WTC11 (cell line): Measurements from ENCODE around the gene C1QTNF9B. TPM values are rescaled to one million over a fixed set of nuclear protein-coding genes. Genes with fewer than 3 reads are reported as not detected.

Source experiments
- ATAC-seq: fragments of 200-7000 bp; cut with Tn5 transposase; 2 replicates; pipeline ENCODE4 v1.10.0; 2021; ENCODE audit warnings: mild to moderate bottlenecking, moderate library complexity
- CTCF ChIA-PET: fragments of 300-600 bp; sonication (Branson Sonifier 250); formaldehyde crosslinking; loops from one replicate; lab custom pipeline; 2021; ENCODE audit warnings: antibody characterized with exemption; lab: Charles Lee
- POLR2A ChIA-PET: fragments of 350-600 bp; sonication (Branson Sonifier 250); formaldehyde crosslinking; loops from one replicate; lab custom pipeline; 2021; ENCODE audit warnings: antibody characterized with exemption; lab: Charles Lee
- DNase-seq: peaks from one replicate; pipeline ENCODE4 v3.0.0; 2021; ENCODE audit warnings: low spot score
- H3K27ac Mint-ChIP-seq: 2 replicates; pipeline ENCODE4 v1.8.0; 2021; ENCODE audit warnings: mixed read lengths
- H3K27me3 Mint-ChIP-seq: 2 replicates; pipeline ENCODE4 v1.8.0; 2021; ENCODE audit warnings: low read depth, mild to moderate bottlenecking, moderate library complexity, mixed read lengths
- H3K36me3 Mint-ChIP-seq: 2 replicates; pipeline ENCODE4 v1.8.0; 2021; ENCODE audit warnings: mixed read lengths
- H3K4me1 Mint-ChIP-seq: 2 replicates; pipeline ENCODE4 v1.8.0; 2022; ENCODE audit warnings: mixed read lengths
- H3K4me3 Mint-ChIP-seq: 2 replicates; pipeline ENCODE4 v1.8.0; 2021; ENCODE audit warnings: mild to moderate bottlenecking, moderate library complexity, mixed read lengths
- H3K9me3 Mint-ChIP-seq: 2 replicates; pipeline ENCODE4 v1.8.0; 2021; ENCODE audit warnings: mixed read lengths
- ATF6 ChIP-seq: sonication (generic); formaldehyde crosslinking; IDR thresholded peaks from 2 replicates; pipeline ENCODE4 v1.8.1; 2023; ENCODE audit warnings: mild to moderate bottlenecking, missing genetic modification reagents
- E2F5 ChIP-seq: sonication (generic); formaldehyde crosslinking; IDR thresholded peaks from 2 replicates; pipeline ENCODE4 v1.8.1; 2022; ENCODE audit warnings: mild to moderate bottlenecking, moderate library complexity, missing genetic modification reagents
- GRHL2 ChIP-seq: fragments of 250-450 bp; sonication (Bioruptor Pico); IDR thresholded peaks from 2 replicates; pipeline ENCODE4 v1.8.0; 2022; ENCODE audit warnings: mild to moderate bottlenecking, moderate library complexity; ENCODE audit not compliant: insufficient replicate concordance, severe bottlenecking
- HMGXB4 ChIP-seq: sonication (generic); formaldehyde crosslinking; IDR thresholded peaks from 2 replicates; pipeline ENCODE4 v1.8.1; 2023; ENCODE audit warnings: mild to moderate bottlenecking, moderate library complexity, missing genetic modification reagents
- IRF1 ChIP-seq: sonication (generic); formaldehyde crosslinking; IDR thresholded peaks from 2 replicates; pipeline ENCODE4 v1.8.0; 2023; ENCODE audit warnings: missing genetic modification reagents
- MXD4 ChIP-seq: fragments of 250-450 bp; sonication (Bioruptor Pico); IDR thresholded peaks from 2 replicates; pipeline ENCODE4 v1.8.0; 2021; ENCODE audit warnings: mild to moderate bottlenecking, moderate library complexity, borderline replicate concordance
- NFE2L1 ChIP-seq: sonication (generic); formaldehyde crosslinking; IDR thresholded peaks from 2 replicates; pipeline ENCODE4 v1.8.1; 2023; ENCODE audit warnings: missing genetic modification reagents
- PREB ChIP-seq: sonication (generic); formaldehyde crosslinking; IDR thresholded peaks from 2 replicates; pipeline ENCODE4 v1.8.1; 2022; ENCODE audit warnings: mild to moderate bottlenecking, missing genetic modification reagents, moderate library complexity, borderline replicate concordance
- RORB ChIP-seq: fragments of 250-450 bp; sonication (Bioruptor Pico); IDR thresholded peaks from 2 replicates; pipeline ENCODE4 v1.9.0; 2021; ENCODE audit warnings: mild to moderate bottlenecking
- SP1 ChIP-seq: sonication (generic); formaldehyde crosslinking; conservative IDR thresholded peaks from 2 replicates; pipeline ENCODE4 v1.8.1; 2022; ENCODE audit warnings: missing genetic modification reagents
- ZNF532 ChIP-seq: fragments of 250-450 bp; sonication (Bioruptor Pico); IDR thresholded peaks from 2 replicates; pipeline ENCODE4 v1.9.0; 2021; ENCODE audit warnings: mild to moderate bottlenecking, borderline replicate concordance
- ZNF671 ChIP-seq: fragments of 250-450 bp; sonication (Bioruptor Pico); IDR thresholded peaks from 2 replicates; pipeline ENCODE4 v1.8.0; 2021; ENCODE audit warnings: mild to moderate bottlenecking
- ZSCAN18 ChIP-seq: fragments of 250-450 bp; sonication (Bioruptor Pico); IDR thresholded peaks from 2 replicates; pipeline ENCODE4 v2.1.2; 2022; ENCODE audit warnings: mild to moderate bottlenecking, moderate library complexity
- total RNA-seq: library from RNA; stranded (reverse); gene quantifications from 3 replicates; pipeline ENCODE4 v1.2.3, GENCODE V29; 2021

The C1QTNF9B gene
- total RNA-seq, 1 experiment from 2014 or later, result 0.20 TPM

- DNase-seq (no peak), ATAC-seq (no peak)
- no peaks in the 10 kb centered on the region for H3K36me3 Mint-ChIP-seq
- no peaks in the 10 kb centered on the region for H3K9me3 Mint-ChIP-seq
- CTCF ChIA-PET, result no interaction called here
- H3K4me1 Mint-ChIP-seq, result peaks cover 5% of the 10 kb centered on the region
- no peak for TF ChIP-seq PREB (CRISPR knock-in tag)
- TF ChIP-seq ZNF532, result no peak
- TF ChIP-seq GRHL2 (CRISPR knock-in tag), result no peak
- no peak for TF ChIP-seq HMGXB4 (CRISPR knock-in tag)
- TF ChIP-seq ZNF671 (CRISPR knock-in tag), result no peak
- TF ChIP-seq ZSCAN18 (CRISPR knock-in tag), result no peak
- TF ChIP-seq MXD4 (CRISPR knock-in tag), result no peak
- no peak for TF ChIP-seq SP1 (CRISPR knock-in tag)
- no peak for TF ChIP-seq NFE2L1
- TF ChIP-seq ATF6 (CRISPR knock-in tag), result no peak
- TF ChIP-seq RORB, result no peak
- TF ChIP-seq E2F5 (CRISPR knock-in tag), result no peak
- no peak for TF ChIP-seq IRF1 (CRISPR knock-in tag)
- no peaks in the 10 kb centered on the region for H3K27me3 Mint-ChIP-seq
- no peak overlapping the region; the same call in 1 of the 2 replicates for H3K27ac Mint-ChIP-seq
- H3K4me3 Mint-ChIP-seq, result no peak overlapping the region
- POLR2A ChIA-PET, result no interaction called here
Observed at GRCh38 chr13:23844132-23844531, 53.2 kb downstream of the C1QTNF9B start.

GRCh38 chr13:23843436-23843835 is 53.9 kb downstream of the C1QTNF9B start:
- DNase-seq, result no peak
- no peak overlapping the region for H3K27ac Mint-ChIP-seq
- ChIA-PET CTCF (no interaction called here), POLR2A (no interaction called here)
- H3K27me3 Mint-ChIP-seq, result no peaks in the 10 kb centered on the region
- TF ChIP-seq ZNF671 (CRISPR knock-in tag), result no peak
- no peak overlapping the region for H3K4me3 Mint-ChIP-seq
- no peaks in the 10 kb centered on the region for H3K36me3 Mint-ChIP-seq
- H3K9me3 Mint-ChIP-seq, result no peaks in the 10 kb centered on the region
- ATAC-seq, result no peak
- H3K4me1 Mint-ChIP-seq, result peaks cover 5% of the 10 kb centered on the region
